Embryonic facial prominence (tissue), 1 donor: ENCODE data around the gene RRP15.

Experiments
- DNase-seq: peaks from one replicate; pipeline ENCODE4 v3.0.0-alpha.2; 2016; ENCODE audit errors: extremely low spot score

Gene RRP15

GRCh38 chr1:218284917-218285635, at the start of gene RRP15:
Gene RRP15 (plus strand): TSS chr1:218285293. CDS start chr1:218285317, 24 bp downstream.
- DNase-seq = peak; percentile 69

DNA sequence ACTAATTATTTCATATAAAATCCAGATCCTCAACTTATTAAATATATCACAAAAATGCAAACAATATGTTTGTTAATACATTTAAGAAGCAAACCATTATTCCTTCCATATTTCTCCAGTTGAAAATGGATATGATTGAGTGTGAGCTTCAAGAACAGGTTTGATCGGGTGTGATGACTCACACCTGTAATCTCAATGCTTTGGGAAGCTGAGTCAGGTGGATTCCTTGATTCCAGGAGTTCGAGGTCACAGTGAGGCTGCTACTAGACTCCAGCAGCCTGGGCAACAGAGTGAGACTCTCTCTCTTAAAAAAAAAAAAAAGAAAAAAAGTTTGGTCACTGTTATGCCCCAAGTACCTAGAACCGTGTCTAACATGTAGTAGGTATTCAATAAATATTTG, 42.9 kb upstream of the RRP15 start:
- no peak for DNase-seq

DNA sequence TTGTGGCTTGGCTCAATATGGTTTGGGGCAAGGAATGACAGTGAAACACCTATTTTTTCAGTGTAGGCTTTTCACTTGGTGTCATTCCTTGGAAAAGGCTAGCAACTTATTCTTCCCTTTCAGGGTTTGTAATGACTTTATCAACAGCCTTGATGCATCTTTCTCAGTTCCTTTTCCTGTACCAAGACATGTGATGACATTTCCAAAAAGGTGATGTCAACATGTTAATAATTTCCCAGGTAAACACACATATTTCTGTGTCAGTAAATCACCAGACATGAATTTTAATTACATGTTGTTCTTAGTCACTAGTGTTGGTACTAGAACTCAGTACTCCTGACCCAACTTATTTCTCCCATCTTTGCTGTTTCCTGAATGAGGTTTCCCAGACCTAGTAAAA, 37.8 kb upstream of the RRP15 start:
- DNase-seq = no peak

DNA sequence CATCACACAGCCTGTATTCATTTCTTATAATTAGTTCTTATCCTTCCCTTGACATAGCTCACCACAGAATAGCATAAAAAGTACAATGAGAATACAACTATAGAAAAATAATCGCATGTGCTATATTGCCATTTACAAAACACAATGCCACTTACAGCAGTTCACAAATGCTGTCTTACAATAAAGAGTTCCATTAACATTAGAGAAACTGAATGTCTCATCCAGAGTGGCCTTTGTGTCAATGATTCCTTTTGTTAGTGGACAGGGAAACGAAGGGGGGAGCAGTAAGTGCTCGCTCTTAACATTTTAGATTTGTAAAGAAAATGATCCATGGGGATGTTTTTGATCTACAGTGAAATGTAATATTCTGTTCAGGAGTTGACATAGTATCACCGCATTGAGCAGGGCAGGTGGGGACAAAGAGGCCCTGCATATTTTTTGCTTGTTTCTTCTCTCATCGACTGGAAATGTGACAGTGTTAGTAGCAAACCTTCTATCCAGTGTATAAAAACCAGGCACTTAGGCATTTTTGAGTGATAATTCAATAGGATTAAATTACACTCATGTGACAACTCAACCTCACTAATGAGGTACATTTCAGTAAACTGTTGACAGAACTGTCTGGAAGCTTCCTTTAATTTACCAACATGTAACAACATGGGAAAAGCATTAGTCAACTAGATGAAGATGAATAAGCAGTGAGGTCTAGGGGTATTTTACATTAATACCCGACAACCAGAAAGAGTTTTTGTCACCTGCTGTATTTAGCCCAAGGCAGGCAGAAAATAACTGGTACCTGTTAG, 35.6 kb upstream of the RRP15 start:
- DNase-seq = peak; percentile 7

- DNase-seq = no peak
Measured at GRCh38 chr1:218250492-218250891, 34.6 kb upstream of the RRP15 start.

GRCh38 chr1:218254296-218254946, 30.7 kb upstream of the RRP15 start:
- no peak for DNase-seq

DNA sequence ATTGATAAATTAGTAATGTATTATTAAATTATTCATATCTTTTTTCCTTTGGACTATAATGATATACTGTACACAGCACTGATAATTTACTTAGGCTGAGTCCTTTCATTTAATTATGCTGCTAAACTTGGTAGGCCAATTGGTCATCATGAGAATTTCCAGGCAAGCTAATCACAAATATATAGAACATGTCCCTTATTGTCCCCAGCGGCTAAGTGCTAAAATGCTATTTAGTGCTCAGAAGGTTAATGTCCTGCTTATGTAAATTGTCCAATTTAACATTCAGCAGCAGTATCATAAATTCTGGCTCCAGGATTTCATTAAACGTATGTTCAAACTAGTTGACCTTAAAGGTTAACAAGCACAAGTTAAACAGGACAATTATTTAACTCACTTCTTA, 30.0 kb upstream of the RRP15 start:
- no peak for DNase-seq

DNA sequence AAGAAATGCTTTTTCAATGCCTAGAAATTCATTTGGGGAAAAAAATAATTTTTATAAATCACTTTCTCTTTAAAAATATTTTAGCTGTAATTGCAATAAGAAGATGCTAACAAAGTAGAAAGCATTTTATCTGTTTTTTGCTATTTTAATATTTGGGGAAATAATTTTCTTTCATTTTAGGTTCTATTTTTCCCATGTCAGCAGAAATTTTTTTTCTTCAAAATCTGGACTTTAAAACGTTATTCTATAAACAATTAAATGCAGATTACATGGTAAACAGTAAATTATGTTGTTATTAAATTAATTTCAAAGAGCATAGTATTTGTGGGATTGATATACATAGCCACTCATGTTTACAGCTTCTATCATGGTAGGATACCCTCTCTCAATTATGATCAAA, 27.7 kb upstream of the RRP15 start:
- no peak for DNase-seq

GRCh38 chr1:218257971-218258370, 27.1 kb upstream of the RRP15 start:
- no peak for DNase-seq

DNA sequence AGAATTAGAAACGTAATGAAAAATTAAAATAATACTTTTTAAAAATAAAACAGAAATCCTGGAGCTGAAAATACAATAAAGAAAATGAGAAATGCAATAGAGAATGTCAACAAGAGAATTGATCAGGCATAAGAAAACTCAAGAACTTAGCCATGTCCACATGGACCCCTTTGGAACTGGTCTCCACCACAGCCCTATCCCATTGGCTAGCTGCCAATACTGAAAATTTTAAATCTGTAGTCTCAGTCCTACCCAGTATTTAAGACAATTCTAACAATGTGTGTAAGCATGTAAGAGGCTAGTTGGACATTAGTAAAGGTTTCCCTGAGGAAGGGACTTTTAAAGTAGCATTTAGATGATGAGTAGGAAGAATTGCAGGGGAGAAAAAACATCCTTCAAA, 25.8 kb upstream of the RRP15 start:
- DNase-seq = no peak

- no peak for DNase-seq
Measured at GRCh38 chr1:218259800-218260199, 25.3 kb upstream of the RRP15 start.

- no peak for DNase-seq
Measured at GRCh38 chr1:218262259-218262658, 22.8 kb upstream of the RRP15 start.

DNA sequence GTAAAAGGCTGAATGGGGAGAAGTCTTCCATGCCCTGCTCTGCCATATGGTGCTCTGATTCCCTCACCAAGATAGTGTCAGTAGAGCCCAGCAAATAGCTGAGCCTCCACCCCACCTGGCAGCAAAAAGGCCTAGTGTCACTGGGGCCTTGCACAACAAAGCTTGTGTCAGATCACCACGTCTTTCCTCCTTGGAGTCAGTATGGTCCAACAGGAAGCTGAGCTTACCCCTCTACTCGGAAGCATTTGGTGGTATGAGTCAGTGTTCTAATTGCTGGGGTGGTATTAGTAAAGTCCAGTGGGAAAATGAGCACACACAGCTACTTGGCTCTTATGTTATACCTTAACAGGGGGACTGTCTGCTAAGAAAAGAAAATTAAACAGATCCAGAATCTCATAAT, 18.7 kb upstream of the RRP15 start:
- no peak for DNase-seq

GRCh38 chr1:218272366-218272765, 12.7 kb upstream of the RRP15 start:
- DNase-seq = no peak

- DNase-seq = no peak
Measured at GRCh38 chr1:218273762-218274479, 11.2 kb upstream of the RRP15 start.

DNA sequence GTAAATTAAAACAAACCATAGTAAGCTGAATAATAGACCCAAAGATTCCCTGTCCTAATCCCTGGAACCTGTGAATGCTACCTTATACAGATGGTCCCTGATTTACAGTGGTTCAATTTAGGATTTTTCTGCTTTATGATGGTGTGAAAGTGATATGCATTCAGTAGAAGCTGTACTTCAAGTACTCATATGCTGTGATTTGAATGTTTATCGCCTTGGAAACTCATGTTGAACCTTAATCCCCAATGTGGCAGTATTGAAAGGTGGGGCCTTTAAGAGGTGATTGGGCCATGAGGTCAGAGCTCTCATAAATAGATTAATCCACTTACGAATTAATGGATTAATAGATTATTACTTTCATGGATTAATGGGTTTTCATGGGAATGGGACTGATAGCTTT, 10.6 kb upstream of the RRP15 start:
- DNase-seq = no peak

DNA sequence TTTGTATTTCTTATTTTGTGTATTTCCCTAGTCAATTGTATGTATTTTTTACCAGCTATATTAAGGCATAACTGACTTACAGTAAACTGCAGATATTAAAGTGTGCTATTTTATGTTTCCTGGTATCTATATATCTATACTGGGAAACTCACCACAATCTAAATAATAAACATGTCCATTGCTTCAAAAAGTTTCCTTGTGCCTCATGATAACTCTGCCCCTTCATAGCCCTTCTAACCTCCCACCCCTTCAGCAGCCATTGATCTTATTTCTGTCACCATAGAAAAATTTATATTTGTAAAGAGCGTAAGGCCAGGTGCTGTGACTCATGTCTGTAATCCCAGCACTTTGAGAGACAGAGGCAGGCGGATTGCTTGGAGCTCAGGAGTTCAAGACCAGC, 9.3 kb upstream of the RRP15 start:
- no peak for DNase-seq

DNA sequence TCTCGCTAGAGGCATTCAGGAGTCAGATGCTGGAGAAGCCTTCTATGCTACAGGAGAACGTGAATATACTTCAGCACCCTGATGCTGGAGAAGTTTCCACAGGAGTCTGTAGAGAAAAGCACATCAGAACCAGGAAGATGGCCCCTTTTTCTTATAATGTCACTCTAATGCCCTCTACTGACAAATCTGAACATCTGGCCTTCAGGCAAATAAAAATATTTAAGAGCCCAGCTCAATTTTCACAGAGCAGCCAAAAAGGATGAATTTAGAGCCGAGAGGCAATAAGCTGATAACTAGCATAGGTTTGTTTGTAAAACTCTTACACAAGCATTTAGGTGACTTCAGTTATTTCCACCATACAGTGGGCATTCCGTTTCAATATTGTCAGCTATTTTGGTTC, 3.8 kb upstream of the RRP15 start:
- DNase-seq = no peak

GRCh38 chr1:218284377-218284916, 646 bp upstream of the RRP15 start:
- DNase-seq = no peak

DNA sequence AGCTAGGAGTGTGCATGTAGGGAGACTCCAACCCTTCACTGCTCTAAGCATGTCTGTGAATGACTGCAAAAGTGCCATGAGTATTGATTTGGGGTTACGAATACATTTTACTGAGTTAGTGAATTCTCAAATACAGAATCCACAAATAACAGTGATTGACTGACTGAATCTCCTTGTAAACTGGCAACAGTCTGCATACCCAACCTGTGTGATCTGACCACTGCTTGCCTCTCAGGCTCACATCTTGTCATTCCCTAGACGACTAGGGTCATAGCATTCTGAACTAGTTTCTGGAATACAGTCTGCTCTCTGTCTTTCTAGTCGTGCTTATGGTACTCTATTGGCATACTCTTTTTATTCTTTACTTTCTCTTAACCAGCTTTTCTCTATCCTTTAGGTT, 7.4 kb downstream of the RRP15 start:
- DNase-seq = no peak

- no peak for DNase-seq
Measured at GRCh38 chr1:218294546-218294945, 9.5 kb downstream of the RRP15 start.

DNA sequence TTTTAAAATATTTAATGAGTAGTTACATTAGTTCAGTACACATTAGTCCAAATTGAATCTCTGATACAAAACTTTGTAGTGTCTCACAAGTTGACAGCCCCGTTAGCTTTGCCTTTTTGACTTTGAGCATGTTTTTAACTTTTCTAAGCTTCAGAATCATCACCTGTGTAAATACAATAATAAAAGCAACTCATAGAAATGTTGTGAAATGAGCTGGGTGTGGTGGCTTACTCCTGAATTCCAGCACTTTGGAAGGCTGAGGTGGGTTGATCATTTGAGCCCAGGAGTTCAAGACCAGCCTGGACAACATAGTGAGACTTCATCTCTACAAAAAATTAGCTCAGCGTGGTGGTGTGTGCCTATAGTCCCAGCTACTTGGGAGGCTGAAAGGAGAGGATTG, 11.1 kb downstream of the RRP15 start:
- DNase-seq = no peak
